ENCODE data around the gene UNC5C. TPM values are rescaled to one million over a fixed set of nuclear protein-coding genes. Genes with fewer than 3 reads are reported as not detected.
A peak's percentile ranks its signal among the peaks of the same experiment; 100 is the strongest.

Gene UNC5C
- total and polyA plus RNA-seq, 8 donors, result 0.15 to 0.84 (median 0.34) TPM

DNA sequence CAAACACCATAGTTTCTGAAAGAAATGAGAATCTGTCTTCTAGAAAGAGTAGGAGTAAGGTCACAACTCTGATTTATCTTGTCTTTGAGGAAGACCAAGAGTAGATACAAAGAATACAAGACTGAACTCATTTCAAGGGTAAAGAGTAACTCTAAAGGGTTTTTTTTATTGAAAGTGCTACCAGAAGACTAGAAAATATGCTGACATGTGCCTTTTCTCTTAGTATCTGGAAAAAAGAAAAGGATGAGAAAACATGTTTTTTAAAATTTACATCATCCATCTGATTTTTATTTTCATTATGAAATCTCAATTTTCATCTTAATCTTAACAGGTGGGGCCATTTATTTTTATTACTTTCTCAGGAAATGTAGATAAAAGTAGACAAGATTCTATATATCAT is 43.0 kb downstream of the UNC5C start:
- DNase-seq (no peak), ATAC-seq (no peak), FAIRE-seq (no peak)
- Histone ChIP-seq H3K27ac (no peak overlapping the region), H3K36me3 (no peaks in the 10 kb centered on the region), H3K27me3 (no peaks in the 10 kb centered on the region), H3K9me3 (no peaks in the 10 kb centered on the region), H3K4me1 (no peaks in the 10 kb centered on the region), H3K4me3 (no peak overlapping the region)
- TF ChIP-seq, protein P1, sequence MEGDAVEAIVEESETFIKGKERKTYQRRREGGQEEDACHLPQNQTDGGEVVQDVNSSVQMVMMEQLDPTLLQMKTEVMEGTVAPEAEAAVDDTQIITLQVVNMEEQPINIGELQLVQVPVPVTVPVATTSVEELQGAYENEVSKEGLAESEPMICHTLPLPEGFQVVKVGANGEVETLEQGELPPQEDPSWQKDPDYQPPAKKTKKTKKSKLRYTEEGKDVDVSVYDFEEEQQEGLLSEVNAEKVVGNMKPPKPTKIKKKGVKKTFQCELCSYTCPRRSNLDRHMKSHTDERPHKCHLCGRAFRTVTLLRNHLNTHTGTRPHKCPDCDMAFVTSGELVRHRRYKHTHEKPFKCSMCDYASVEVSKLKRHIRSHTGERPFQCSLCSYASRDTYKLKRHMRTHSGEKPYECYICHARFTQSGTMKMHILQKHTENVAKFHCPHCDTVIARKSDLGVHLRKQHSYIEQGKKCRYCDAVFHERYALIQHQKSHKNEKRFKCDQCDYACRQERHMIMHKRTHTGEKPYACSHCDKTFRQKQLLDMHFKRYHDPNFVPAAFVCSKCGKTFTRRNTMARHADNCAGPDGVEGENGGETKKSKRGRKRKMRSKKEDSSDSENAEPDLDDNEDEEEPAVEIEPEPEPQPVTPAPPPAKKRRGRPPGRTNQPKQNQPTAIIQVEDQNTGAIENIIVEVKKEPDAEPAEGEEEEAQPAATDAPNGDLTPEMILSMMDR (IDR thresholded peaks at IDR 0.05), result no peak
- intact Hi-C loops (cut with DNase I), result no loop called here

DNA sequence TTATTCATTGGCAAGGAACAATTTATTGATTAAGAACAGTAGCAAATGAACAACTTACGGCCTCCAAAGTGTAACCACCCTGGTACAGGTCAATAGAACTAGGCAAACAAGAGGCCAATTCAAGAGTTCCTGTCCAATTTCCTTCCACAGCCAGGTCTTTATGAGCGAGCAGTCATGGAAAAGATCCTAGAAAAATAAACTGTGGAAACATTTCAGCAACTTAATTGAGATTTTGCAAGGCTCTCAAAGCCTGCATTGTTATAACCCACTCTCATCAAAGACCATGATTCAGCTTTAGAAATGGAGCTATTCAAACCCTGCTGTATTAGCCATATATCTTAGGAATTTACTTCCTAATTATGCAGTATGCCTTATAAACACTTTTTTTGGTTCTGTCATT is 43.6 kb downstream of the UNC5C start:
- 24 to 25% methylated on average over 2 of the region's 2 CpGs for WGBS, 2 donors
- ATAC-seq, result peak in 2 of 4 donors; percentile 16 to 44
- TF ChIP-seq, protein P1 (IDR thresholded peaks at IDR 0.05), result no peak
- no peaks in the 10 kb centered on the region for H3K36me3 ChIP-seq
- no peak for FAIRE-seq
- no peaks in the 10 kb centered on the region for H3K4me1 ChIP-seq
- no peak for DNase-seq
- no peaks in the 10 kb centered on the region for H3K27me3 ChIP-seq
- intact Hi-C loops (cut with DNase I), result no loop called here
- no peak overlapping the region for H3K27ac ChIP-seq
- no peak overlapping the region for H3K4me3 ChIP-seq
- no peaks in the 10 kb centered on the region for H3K9me3 ChIP-seq

DNA sequence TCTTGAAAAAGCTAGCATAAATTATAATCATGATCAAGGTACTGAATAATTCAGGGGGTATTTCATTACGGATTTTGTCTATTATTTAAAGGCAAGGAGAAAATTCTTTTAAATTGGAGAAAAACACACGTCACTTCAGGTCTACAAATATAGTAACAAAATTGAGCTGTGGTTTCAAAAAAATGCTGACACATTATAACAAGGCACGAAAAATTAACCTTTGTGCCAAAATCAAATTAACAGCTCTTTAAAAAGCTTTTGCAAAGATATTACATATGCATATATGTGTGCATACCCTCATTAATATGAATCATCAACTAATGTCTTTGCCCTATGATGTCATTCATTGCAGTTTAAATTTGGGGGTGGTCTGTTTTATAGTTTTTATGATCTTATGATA is 44.3 kb downstream of the UNC5C start:
- H3K36me3 ChIP-seq, result no peaks in the 10 kb centered on the region
- ATAC-seq (no peak), FAIRE-seq (no peak), DNase-seq (no peak)
- H3K27me3 ChIP-seq, result no peaks in the 10 kb centered on the region
- 59 to 70% methylated on average over 3 of the region's 3 CpGs for WGBS, 2 donors
- H3K4me3 ChIP-seq, result no peak overlapping the region
- no peaks in the 10 kb centered on the region for H3K4me1 ChIP-seq
- TF ChIP-seq, protein P1 (IDR thresholded peaks at IDR 0.05), result no peak
- H3K27ac ChIP-seq, result no peak overlapping the region
- intact Hi-C loops (cut with DNase I), result no loop called here
- H3K9me3 ChIP-seq, result no peaks in the 10 kb centered on the region

DNA sequence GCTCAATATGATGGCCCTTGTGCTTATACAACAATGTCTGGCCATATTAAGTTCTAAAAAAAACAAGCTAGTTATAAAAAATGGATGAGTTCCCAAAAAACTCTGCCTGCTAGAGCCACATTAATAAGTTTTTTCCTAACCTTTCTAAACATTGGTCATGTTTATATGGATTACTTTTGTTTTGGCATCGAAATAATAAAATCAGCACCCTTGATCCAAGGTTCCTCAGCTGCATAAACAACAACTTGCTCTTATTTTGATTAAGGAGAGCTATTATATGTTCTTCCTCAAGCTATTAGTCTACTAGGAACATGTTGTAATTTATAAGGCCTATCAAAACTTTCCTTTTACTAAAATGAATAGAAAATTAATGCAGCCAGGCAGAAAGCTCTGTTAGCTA is 48.4 kb downstream of the UNC5C start:
- ATAC-seq (no peak), DNase-seq (no peak), FAIRE-seq (no peak)
- intact Hi-C loops (cut with DNase I), result no loop called here
- Histone ChIP-seq H3K4me1 (no peaks in the 10 kb centered on the region), H3K4me3 (no peak overlapping the region), H3K36me3 (no peaks in the 10 kb centered on the region), H3K9me3 (no peaks in the 10 kb centered on the region), H3K27me3 (no peaks in the 10 kb centered on the region), H3K27ac (no peak overlapping the region)
- TF ChIP-seq, protein P1 (IDR thresholded peaks at IDR 0.05), result no peak
- 49 to 53% methylated on average over 1 of the region's 1 CpG for WGBS, 2 donors

DNA sequence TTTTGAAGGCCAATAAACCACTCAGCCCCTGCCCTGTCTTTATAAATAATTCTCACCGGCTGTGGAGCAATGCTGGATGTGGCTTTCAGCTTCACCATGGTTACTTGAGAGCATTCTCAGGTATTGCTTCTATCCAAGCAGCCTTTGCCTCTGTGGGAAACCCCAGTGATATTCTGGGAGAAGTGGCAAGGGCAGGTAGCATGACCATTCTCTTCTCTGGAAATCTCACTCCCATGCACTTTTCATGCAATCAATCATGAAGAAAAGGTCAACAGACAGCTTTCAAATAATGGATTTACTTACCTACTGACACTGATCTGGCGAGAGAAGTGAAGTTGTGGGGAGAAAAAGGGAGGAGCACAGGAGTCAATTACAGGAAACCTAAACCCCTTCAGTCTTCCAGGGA is 49.5 kb downstream of the UNC5C start:
- Histone ChIP-seq H3K36me3 (no peaks in the 10 kb centered on the region), H3K9me3 (no peaks in the 10 kb centered on the region), H3K4me3 (no peak overlapping the region), H3K4me1 (no peaks in the 10 kb centered on the region), H3K27ac (no peak overlapping the region), H3K27me3 (no peaks in the 10 kb centered on the region)
- ATAC-seq, result no peak
- DNase-seq, result no peak
- 57% methylated on average over 2 of the region's 2 CpGs for WGBS, 2 donors
- intact Hi-C loops (cut with DNase I), result no loop called here
- TF ChIP-seq, protein P1 (IDR thresholded peaks at IDR 0.05), result no peak
- no peak for FAIRE-seq

Data from pancreas (tissue), 10 donors.